ENCODE measurements around the gene PRDM1. TPM values are rescaled to one million over a fixed set of nuclear protein-coding genes. Genes with fewer than 3 reads are reported as not detected.

Gene PRDM1
- total and polyA plus RNA-seq, 8 donors = under 0.01 to 22.7 (median 5.0) TPM

DNA sequence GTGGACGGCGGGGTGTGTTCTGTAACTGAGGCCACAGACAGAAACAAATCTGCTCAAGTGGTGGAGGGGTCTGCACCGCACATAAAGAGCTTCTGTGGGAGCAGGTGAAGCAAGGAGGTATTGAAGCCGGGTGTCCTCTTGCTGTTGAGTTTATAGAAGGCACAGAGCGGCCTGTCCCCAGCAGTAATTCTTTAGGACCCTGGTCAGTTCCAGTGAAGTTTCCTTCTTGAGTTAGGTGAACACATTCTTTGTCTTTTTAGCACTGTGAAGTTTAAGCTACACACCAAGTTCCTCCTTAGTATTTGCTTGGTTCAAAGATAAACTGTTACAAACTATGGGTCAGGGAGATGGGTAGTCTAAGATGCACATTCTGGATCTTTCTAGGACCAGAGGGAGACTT, 6.1 kb downstream of the PRDM1 start:
- intact Hi-C loops (cut with DNase I; ENCODE audit: low total_unique reads) = no loop called here
- Histone ChIP-seq H3K4me3 (peak overlapping the region in 1 of 4 donors; percentile 56), H3K36me3 (peaks cover 0 to 3% (median 0%) of the 10 kb centered on the region in 4 donors), H3K27me3 (peaks cover 0 to 72% (median 0%) of the 10 kb centered on the region in 3 donors), H3K27ac (peak overlapping the region in 1 of 5 donors; percentile 93), H3K9me3 (no peaks in the 10 kb centered on the region), H3K4me1 (peaks cover 0 to 22% (median 5%) of the 10 kb centered on the region in 4 donors)
- TF ChIP-seq POLR2A (IDR thresholded peaks at IDR 0.05) (no peak), EP300 (IDR thresholded peaks at IDR 0.05) (no peak), POLR2AphosphoS5 (IDR thresholded peaks at IDR 0.05) (no peak)
- TF ChIP-seq, protein P1, sequence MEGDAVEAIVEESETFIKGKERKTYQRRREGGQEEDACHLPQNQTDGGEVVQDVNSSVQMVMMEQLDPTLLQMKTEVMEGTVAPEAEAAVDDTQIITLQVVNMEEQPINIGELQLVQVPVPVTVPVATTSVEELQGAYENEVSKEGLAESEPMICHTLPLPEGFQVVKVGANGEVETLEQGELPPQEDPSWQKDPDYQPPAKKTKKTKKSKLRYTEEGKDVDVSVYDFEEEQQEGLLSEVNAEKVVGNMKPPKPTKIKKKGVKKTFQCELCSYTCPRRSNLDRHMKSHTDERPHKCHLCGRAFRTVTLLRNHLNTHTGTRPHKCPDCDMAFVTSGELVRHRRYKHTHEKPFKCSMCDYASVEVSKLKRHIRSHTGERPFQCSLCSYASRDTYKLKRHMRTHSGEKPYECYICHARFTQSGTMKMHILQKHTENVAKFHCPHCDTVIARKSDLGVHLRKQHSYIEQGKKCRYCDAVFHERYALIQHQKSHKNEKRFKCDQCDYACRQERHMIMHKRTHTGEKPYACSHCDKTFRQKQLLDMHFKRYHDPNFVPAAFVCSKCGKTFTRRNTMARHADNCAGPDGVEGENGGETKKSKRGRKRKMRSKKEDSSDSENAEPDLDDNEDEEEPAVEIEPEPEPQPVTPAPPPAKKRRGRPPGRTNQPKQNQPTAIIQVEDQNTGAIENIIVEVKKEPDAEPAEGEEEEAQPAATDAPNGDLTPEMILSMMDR (IDR thresholded peaks at IDR 0.05) = no peak
- DNase-seq = no peak
- WGBS, 5 donors = 68 to 88% (median 82%) methylated on average over 5 of the region's 5 CpGs

DNA sequence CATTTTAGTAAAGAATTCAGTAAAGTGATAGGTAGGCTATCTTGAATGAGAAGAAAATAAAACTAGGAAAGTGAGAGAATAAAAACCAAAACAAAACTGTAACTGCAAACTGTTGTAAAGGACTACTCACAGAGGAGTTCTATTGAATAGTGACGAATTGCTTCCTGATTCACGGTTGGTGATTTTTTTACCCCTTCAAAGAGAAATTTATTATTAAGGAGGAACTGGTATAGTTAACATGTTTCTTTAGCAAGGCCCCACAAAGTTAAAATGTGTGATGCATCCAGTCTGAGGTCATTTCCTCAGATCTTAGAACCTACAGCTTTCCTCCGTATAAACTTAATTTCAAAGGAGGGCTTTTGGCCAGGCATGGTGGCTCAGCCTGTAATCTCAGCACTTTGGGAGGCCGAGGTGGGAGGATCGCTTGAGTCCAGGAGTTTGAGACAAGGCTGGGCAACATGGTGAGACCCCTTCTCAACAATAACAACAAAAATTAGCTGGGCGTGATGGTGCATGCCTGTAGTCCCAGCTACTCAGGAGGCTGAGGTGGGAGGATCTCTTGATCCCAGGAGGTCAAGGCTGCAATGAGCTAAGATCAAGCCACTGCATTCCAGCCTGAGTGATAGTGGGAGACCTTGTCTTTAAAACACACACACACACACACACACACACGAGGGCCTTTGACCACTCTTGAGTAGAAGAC, 8.3 kb downstream of the PRDM1 start:
- Histone ChIP-seq H3K4me3 (no peak overlapping the region), H3K36me3 (peaks cover 0 to 3% (median 0%) of the 10 kb centered on the region in 4 donors), H3K27me3 (peaks cover 0 to 66% (median 0%) of the 10 kb centered on the region in 3 donors), H3K4me1 (peaks cover 0 to 33% (median 15%) of the 10 kb centered on the region in 4 donors), H3K27ac (peak overlapping the region; percentile 29 to 93 (median 40)), H3K9me3 (no peaks in the 10 kb centered on the region)
- no peak for TF ChIP-seq EP300 (IDR thresholded peaks at IDR 0.05)
- TF ChIP-seq POLR2A (IDR thresholded peaks at IDR 0.05) = no peak
- TF ChIP-seq POLR2AphosphoS5 (IDR thresholded peaks at IDR 0.05) = no peak
- TF ChIP-seq, protein P1 (IDR thresholded peaks at IDR 0.05) = no peak
- DNase-seq = no peak
- intact Hi-C loops (cut with DNase I; ENCODE audit: low total_unique reads) = no loop called here
- 67 to 80% (median 76%) methylated on average over 7 of the region's 7 CpGs for WGBS, 5 donors

DNA sequence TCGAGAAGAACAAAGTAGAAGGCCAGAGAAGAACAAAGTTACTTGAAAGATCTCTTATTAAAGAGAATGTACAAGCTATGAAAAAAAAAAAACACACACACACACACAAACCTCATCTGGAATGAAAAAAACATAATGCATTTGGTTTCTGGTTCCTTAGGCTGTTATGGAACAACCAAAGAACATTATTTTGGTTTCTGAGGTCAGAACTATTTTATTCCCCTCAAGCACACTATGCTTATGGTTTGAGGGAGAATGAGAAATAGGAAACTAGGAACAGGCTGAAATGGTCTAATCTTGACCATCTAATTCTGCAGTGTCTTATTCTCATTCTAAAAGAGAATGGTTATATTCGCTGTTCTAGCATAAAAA, 8.8 kb downstream of the PRDM1 start:
- H3K36me3 ChIP-seq = peaks cover 0 to 3% (median 0%) of the 10 kb centered on the region in 4 donors
- TF ChIP-seq POLR2A (IDR thresholded peaks at IDR 0.05) = no peak
- WGBS, 5 donors = 90 to 98% (median 92%) methylated on average over 2 of the region's 2 CpGs
- H3K4me1 ChIP-seq = peaks cover 0 to 33% (median 15%) of the 10 kb centered on the region in 4 donors
- H3K27me3 ChIP-seq = peaks cover 0 to 61% (median 0%) of the 10 kb centered on the region in 3 donors
- intact Hi-C loops (cut with DNase I; ENCODE audit: low total_unique reads) = no loop called here
- peak overlapping the region in 3 of 5 donors; percentile 30 to 93 (median 70) for H3K27ac ChIP-seq
- no peak for DNase-seq
- H3K4me3 ChIP-seq = no peak overlapping the region
- no peaks in the 10 kb centered on the region for H3K9me3 ChIP-seq

DNA sequence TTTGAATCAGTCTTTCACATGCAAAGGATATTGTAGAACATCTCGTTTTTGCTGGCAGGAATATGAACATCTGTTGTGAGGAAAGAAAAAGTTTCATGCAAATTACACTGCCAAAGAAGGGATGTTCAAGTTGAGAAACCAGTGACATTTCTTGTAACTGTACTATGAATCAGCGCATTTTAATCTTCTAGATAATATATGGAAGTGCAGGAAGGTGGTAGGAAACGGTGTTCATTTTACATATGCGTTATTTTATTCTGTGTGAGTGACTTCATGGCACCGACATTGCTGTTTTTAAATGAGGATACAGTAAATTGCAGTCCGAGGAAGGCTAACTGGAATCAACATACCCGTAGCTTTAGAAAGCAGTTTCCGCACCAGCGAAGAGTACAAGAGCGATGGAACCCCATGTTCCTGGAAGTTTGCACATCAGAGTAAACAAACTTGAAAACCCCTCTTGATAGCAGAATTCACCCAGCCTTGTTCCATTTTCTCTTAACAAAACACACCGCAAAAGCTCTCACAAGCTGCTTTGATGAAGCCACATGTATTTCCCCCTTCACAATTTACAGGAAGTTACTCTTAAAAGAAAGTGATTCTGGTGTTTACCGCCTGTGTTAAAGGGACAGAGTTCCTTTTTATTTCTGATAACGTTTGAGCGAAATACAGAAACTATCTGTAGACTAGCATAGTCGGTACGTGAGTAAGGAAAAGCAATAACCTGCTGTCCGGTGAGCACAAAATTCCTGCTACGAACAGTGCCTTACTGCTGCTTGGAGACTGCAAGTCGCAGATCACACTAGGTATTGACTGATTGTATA, 11.5 kb downstream of the PRDM1 start:
- WGBS, 5 donors = 1 to 5% (median 2%) methylated on average over 19 of the region's 19 CpGs
- peaks cover 0 to 54% (median 0%) of the 10 kb centered on the region in 3 donors for H3K27me3 ChIP-seq
- DNase-seq = peak in 1 of 2 donors; percentile 75

More for the DNA sequence above, 11.5 kb downstream of the PRDM1 start:
- intact Hi-C loops (cut with DNase I; ENCODE audit: low total_unique reads) = no loop called here
- Histone ChIP-seq H3K36me3 (peaks cover 0 to 4% (median 0%) of the 10 kb centered on the region in 4 donors), H3K27ac (peak overlapping the region; percentile 65 to 93 (median 81)), H3K9me3 (no peaks in the 10 kb centered on the region), H3K4me1 (peaks cover 0 to 41% (median 16%) of the 10 kb centered on the region in 4 donors), H3K4me3 (peak overlapping the region; percentile 35 to 41 (median 38))
- TF ChIP-seq, protein P1 (IDR thresholded peaks at IDR 0.05) = no peak
- TF ChIP-seq POLR2A (IDR thresholded peaks at IDR 0.05) (no peak), EP300 (IDR thresholded peaks at IDR 0.05) (no peak), POLR2AphosphoS5 (IDR thresholded peaks at IDR 0.05) (peak in 2 of 3 donors; percentile 49 to 59)

All from stomach (tissue), 9 donors.